GM18867 (cell line): Measurements from ENCODE around the gene TIMP2.
"Not testable (repeated sequence)": the region's sequence is repeated elsewhere in the genome, so short reads cannot be mapped to it uniquely, and the experiment has no call there.

Experiments
- ATAC-seq: cut with Tn5 transposase; IDR thresholded peaks from one replicate; pipeline ENCODE4 v1.9.1; 2021; ENCODE audit warnings: mild to moderate bottlenecking, moderate library complexity; ENCODE audit not compliant: unreplicated experiment

Gene TIMP2

GRCh38 chr17:78891406-78892061 is 33.7 kb downstream of the TIMP2 start:
- ATAC-seq: no peak

- peak; percentile 49 for ATAC-seq
Measured at GRCh38 chr17:78890498-78890897, 34.7 kb downstream of the TIMP2 start.

- ATAC-seq: not testable (repeated sequence)
Measured at GRCh38 chr17:78890096-78890495, 35.1 kb downstream of the TIMP2 start.

GRCh38 chr17:78889531-78889930 is 35.7 kb downstream of the TIMP2 start:
- ATAC-seq: no peak

GRCh38 chr17:78888941-78889518 is 36.2 kb downstream of the TIMP2 start:
- ATAC-seq: no peak

- no peak for ATAC-seq
Measured at GRCh38 chr17:78886954-78887353, 38.2 kb downstream of the TIMP2 start.

GRCh38 chr17:78885956-78886355 is 39.2 kb downstream of the TIMP2 start:
- ATAC-seq: no peak

- no peak for ATAC-seq
Measured at GRCh38 chr17:78884876-78885667, 40.1 kb downstream of the TIMP2 start.

- no peak for ATAC-seq
Measured at GRCh38 chr17:78884148-78884825, 40.9 kb downstream of the TIMP2 start.

GRCh38 chr17:78883533-78884131 is 41.6 kb downstream of the TIMP2 start:
- no peak for ATAC-seq

- no peak for ATAC-seq
Measured at GRCh38 chr17:78883089-78883532, 42.1 kb downstream of the TIMP2 start.

- ATAC-seq: no peak
Measured at GRCh38 chr17:78882540-78883088, 42.6 kb downstream of the TIMP2 start.

- ATAC-seq: no peak
Measured at GRCh38 chr17:78879635-78880186, 45.5 kb downstream of the TIMP2 start.

- no peak for ATAC-seq
Measured at GRCh38 chr17:78878871-78879527, 46.2 kb downstream of the TIMP2 start.

- ATAC-seq: no peak
Measured at GRCh38 chr17:78878261-78878660, 46.9 kb downstream of the TIMP2 start.

- not testable (repeated sequence) for ATAC-seq
Measured at GRCh38 chr17:78876954-78877517, 48.2 kb downstream of the TIMP2 start.

GRCh38 chr17:78876094-78876597 is 49.0 kb downstream of the TIMP2 start:
- no peak for ATAC-seq

- ATAC-seq: no peak
Measured at GRCh38 chr17:78875363-78876093, 49.7 kb downstream of the TIMP2 start.
